ENCODE results near the gene KRT37.

DNA sequence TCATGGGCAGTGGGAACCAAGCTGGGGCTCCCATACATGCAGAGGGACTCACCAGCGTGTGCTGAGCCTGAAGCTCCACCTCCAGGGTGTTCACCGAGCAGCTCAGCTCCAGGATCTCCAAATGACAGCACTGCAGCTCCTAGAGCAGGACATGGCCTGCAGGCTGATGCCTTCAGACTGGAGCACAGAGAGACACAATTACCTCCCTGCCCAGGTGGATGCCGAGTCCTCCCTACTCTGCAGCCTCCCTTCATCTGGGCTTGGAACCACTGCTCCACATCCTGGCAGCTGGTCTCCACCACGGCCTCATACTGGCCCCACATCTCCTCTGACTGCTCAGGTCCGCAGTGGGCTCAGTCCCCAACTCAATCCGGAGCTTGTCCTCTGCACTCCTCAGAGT, 24.6 kb upstream of the KRT37 start:
- TF ChIP-seq, protein P1, sequence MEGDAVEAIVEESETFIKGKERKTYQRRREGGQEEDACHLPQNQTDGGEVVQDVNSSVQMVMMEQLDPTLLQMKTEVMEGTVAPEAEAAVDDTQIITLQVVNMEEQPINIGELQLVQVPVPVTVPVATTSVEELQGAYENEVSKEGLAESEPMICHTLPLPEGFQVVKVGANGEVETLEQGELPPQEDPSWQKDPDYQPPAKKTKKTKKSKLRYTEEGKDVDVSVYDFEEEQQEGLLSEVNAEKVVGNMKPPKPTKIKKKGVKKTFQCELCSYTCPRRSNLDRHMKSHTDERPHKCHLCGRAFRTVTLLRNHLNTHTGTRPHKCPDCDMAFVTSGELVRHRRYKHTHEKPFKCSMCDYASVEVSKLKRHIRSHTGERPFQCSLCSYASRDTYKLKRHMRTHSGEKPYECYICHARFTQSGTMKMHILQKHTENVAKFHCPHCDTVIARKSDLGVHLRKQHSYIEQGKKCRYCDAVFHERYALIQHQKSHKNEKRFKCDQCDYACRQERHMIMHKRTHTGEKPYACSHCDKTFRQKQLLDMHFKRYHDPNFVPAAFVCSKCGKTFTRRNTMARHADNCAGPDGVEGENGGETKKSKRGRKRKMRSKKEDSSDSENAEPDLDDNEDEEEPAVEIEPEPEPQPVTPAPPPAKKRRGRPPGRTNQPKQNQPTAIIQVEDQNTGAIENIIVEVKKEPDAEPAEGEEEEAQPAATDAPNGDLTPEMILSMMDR (IDR thresholded peaks at IDR 0.05; ENCODE audit: borderline replicate concordance, extremely low read depth, low read length, poor library complexity, severe bottlenecking) = no peak
- no peak for TF ChIP-seq EZH2 (IDR thresholded peaks at IDR 0.05; ENCODE audit: borderline replicate concordance, low read depth, low read length, severe bottlenecking)
